ENCODE measurements around the gene POTEH.
"Not testable (repeated sequence)": the region's sequence is repeated elsewhere in the genome, so short reads cannot be mapped to it uniquely, and the experiment has no call there.

POTEH gene

GRCh38 chr22:15689749-15690125 lies at the start of gene POTEH:
TSS of gene POTEH (plus strand) at chr22:15690026. CDS start at chr22:15690078, 52 bp downstream.
- H3K4me3 ChIP-seq (ENCODE audit: low read depth, low read length); in situ Hi-C loops (cut with HindIII; ENCODE audit: low sequenced_read_pairs); DNase-seq (ENCODE audit: low read depth): not testable (repeated sequence)

GRCh38 chr22:15642288-15642861 lies 47.5 kb upstream of the POTEH start:
- in situ Hi-C loops (cut with HindIII; ENCODE audit: low sequenced_read_pairs); DNase-seq (ENCODE audit: low read depth); H3K4me3 ChIP-seq (ENCODE audit: low read depth, low read length): not testable (repeated sequence)

- in situ Hi-C loops (cut with HindIII; ENCODE audit: low sequenced_read_pairs); DNase-seq (ENCODE audit: low read depth); H3K4me3 ChIP-seq (ENCODE audit: low read depth, low read length): not testable (repeated sequence)
These were observed 37.9 kb upstream of the POTEH start for GRCh38 chr22:15651954-15652353.

- H3K4me3 ChIP-seq (ENCODE audit: low read depth, low read length); DNase-seq (ENCODE audit: low read depth); in situ Hi-C loops (cut with HindIII; ENCODE audit: low sequenced_read_pairs): not testable (repeated sequence)
These were observed 37.1 kb upstream of the POTEH start for GRCh38 chr22:15652738-15653137.

- H3K4me3 ChIP-seq (ENCODE audit: low read depth, low read length); DNase-seq (ENCODE audit: low read depth); in situ Hi-C loops (cut with HindIII; ENCODE audit: low sequenced_read_pairs): not testable (repeated sequence)
These were observed 36.6 kb upstream of the POTEH start for GRCh38 chr22:15653241-15653640.

GRCh38 chr22:15661102-15661501 lies 28.7 kb upstream of the POTEH start:
- H3K4me3 ChIP-seq (ENCODE audit: low read depth, low read length); in situ Hi-C loops (cut with HindIII; ENCODE audit: low sequenced_read_pairs); DNase-seq (ENCODE audit: low read depth): not testable (repeated sequence)

- in situ Hi-C loops (cut with HindIII; ENCODE audit: low sequenced_read_pairs); H3K4me3 ChIP-seq (ENCODE audit: low read depth, low read length); DNase-seq (ENCODE audit: low read depth): not testable (repeated sequence)
These were observed 25.1 kb upstream of the POTEH start for GRCh38 chr22:15664682-15665081.

- in situ Hi-C loops (cut with HindIII; ENCODE audit: low sequenced_read_pairs); H3K4me3 ChIP-seq (ENCODE audit: low read depth, low read length): not testable (repeated sequence)
These were observed 24.3 kb upstream of the POTEH start for GRCh38 chr22:15665478-15665877.

GRCh38 chr22:15669430-15669829 lies 20.4 kb upstream of the POTEH start:
- H3K4me3 ChIP-seq (ENCODE audit: low read depth, low read length); in situ Hi-C loops (cut with HindIII; ENCODE audit: low sequenced_read_pairs); DNase-seq (ENCODE audit: low read depth): not testable (repeated sequence)

More at GRCh38 chr22:15665478-15665877, 24.3 kb upstream of the POTEH start:
- DNase-seq (ENCODE audit: low read depth): not testable (repeated sequence)

GRCh38 chr22:15679702-15680101 lies 10.1 kb upstream of the POTEH start:
- in situ Hi-C loops (cut with HindIII; ENCODE audit: low sequenced_read_pairs); DNase-seq (ENCODE audit: low read depth); H3K4me3 ChIP-seq (ENCODE audit: low read depth, low read length): not testable (repeated sequence)

- H3K4me3 ChIP-seq (ENCODE audit: low read depth, low read length); in situ Hi-C loops (cut with HindIII; ENCODE audit: low sequenced_read_pairs); DNase-seq (ENCODE audit: low read depth): not testable (repeated sequence)
These were observed 5.7 kb upstream of the POTEH start for GRCh38 chr22:15684115-15684514.

GRCh38 chr22:15684695-15685094 lies 5.1 kb upstream of the POTEH start:
- DNase-seq (ENCODE audit: low read depth); H3K4me3 ChIP-seq (ENCODE audit: low read depth, low read length); in situ Hi-C loops (cut with HindIII; ENCODE audit: low sequenced_read_pairs): not testable (repeated sequence)

GRCh38 chr22:15685641-15686040 lies 4.2 kb upstream of the POTEH start:
- H3K4me3 ChIP-seq (ENCODE audit: low read depth, low read length); DNase-seq (ENCODE audit: low read depth); in situ Hi-C loops (cut with HindIII; ENCODE audit: low sequenced_read_pairs): not testable (repeated sequence)

GRCh38 chr22:15687086-15687485 lies 2.7 kb upstream of the POTEH start:
- H3K4me3 ChIP-seq (ENCODE audit: low read depth, low read length); in situ Hi-C loops (cut with HindIII; ENCODE audit: low sequenced_read_pairs); DNase-seq (ENCODE audit: low read depth): not testable (repeated sequence)

GRCh38 chr22:15687676-15688075 lies 2.1 kb upstream of the POTEH start:
- in situ Hi-C loops (cut with HindIII; ENCODE audit: low sequenced_read_pairs): not testable (repeated sequence)

GRCh38 chr22:15688090-15688489 lies 1.7 kb upstream of the POTEH start:
- H3K4me3 ChIP-seq (ENCODE audit: low read depth, low read length); DNase-seq (ENCODE audit: low read depth); in situ Hi-C loops (cut with HindIII; ENCODE audit: low sequenced_read_pairs): not testable (repeated sequence)

More at GRCh38 chr22:15687676-15688075, 2.1 kb upstream of the POTEH start:
- DNase-seq (ENCODE audit: low read depth); H3K4me3 ChIP-seq (ENCODE audit: low read depth, low read length): not testable (repeated sequence)

- in situ Hi-C loops (cut with HindIII; ENCODE audit: low sequenced_read_pairs); DNase-seq (ENCODE audit: low read depth); H3K4me3 ChIP-seq (ENCODE audit: low read depth, low read length): not testable (repeated sequence)
These were observed 646 bp upstream of the POTEH start for GRCh38 chr22:15689012-15689748.

GRCh38 chr22:15713600-15713999 lies 23.8 kb downstream of the POTEH start:
- H3K4me3 ChIP-seq (ENCODE audit: low read depth, low read length); in situ Hi-C loops (cut with HindIII; ENCODE audit: low sequenced_read_pairs); DNase-seq (ENCODE audit: low read depth): not testable (repeated sequence)

Data from astrocyte of the cerebellum (primary cell).